SIG-M5 (cell line): Measurements from ENCODE around the gene SLC35F3.
"Not testable (repeated sequence)": the region's sequence is repeated elsewhere in the genome, so short reads cannot be mapped to it uniquely, and the experiment has no call there.

Source experiments
- DNase-seq: peaks from one replicate; lab custom pipeline; 2025; lab: John Stamatoyannopoulos, UW

SLC35F3 gene

DNA sequence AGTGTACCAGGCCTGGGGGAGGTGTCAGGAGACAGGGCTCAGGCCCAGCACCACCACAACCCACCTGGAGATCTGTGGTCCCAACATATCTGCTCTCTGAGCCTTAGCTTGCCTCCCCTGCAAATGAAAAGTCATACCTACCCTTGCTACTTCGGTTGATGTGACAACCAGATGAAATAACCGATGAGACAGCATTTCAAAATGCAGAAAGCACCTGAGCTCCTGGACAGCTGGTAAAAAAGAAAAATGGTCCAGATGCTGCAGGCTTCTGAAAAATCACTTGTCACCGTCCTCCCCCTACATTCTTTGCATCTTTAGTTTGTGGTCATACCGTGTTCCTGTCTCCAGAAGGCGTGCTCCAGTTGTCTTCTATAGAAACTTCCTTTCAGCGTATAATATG is 416.8 kb downstream of the SLC35F3 start:
- DNase-seq, result no peak

DNA sequence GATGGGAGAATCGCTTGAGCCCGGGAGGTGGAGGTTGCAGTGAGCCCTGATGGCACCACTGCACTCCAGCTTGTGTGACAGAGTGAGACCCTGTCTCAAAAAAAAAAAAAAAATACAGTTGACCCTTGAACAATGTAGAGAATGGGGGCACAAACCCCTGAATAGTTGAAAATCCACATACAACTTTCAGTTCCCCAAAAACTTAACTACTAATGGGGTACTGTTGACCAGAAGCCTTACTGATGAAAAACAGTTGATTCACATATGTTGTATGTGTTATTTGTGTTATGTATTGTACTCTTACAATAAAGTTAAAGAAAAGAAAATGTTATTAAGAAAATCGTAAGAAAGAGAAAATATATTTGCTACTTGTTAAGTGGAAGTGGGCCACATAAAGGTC is 417.6 kb downstream of the SLC35F3 start:
- no peak for DNase-seq

DNA sequence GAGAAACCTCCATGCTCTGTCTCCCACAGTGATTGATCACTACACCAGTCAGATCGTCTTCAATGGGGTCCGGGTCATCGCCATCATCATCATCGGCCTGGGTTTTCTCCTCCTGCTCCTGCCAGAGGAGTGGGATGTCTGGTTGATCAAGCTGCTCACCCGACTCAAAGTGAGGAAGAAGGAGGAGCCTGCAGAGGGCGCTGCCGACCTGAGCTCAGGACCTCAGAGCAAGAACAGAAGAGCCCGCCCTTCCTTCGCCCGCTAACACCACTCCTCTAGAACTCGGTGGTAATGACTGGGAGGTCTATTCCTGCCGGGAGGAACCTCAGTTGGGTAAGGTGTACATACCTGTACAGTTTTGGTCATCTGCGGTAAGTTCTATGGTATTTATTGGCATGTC is 418.5 kb downstream of the SLC35F3 start:
- DNase-seq, result no peak

DNA sequence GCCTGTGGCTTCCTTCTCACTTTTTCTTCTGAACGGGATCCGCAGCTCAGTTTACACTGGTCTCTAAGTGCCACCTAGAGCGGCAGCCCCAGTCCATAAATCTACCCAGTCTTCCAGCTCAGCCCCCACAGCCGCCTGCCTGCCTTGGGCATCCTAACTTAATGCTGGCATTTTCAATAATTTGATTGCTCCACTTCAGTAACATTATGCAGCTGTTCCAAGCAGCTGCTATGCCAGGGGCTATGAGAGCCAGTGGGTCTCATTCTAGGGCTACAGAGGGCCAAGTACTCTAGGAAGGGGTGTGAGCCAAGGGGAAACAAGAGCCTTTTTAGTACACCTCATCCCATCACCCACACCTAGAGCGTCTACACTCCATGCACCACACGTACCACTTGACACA is 420.3 kb downstream of the SLC35F3 start:
- DNase-seq, result no peak

DNA sequence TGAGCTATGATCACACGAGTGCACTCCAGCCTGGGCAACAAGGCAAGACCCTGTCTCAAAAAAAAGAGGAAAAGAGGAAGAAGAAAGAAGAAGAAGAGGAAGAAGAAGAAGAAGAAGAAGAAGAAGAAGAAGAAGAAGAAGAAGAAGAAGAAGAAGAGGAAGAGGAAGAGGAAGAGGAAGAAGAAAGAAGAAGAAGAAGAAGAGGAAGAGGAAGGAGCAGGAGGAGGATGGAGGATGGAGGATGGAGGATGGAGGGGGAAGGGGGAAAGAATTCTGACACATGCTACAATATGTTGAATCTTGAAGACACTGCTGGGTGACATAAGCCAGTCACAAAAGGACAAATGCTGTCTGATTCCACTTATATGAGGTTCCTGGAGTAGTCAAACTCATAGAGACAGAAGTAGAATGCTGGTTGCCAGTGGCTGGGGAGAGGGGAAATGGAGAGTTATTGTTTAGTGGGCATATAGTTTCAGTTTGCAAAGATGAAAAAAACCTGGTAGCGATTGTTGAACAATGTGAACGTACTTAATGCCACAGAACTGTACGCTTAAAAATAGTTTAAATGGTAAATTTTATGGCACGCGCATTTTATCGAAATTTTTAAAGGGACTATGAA is 421.5 kb downstream of the SLC35F3 start:
- DNase-seq, result no peak

DNA sequence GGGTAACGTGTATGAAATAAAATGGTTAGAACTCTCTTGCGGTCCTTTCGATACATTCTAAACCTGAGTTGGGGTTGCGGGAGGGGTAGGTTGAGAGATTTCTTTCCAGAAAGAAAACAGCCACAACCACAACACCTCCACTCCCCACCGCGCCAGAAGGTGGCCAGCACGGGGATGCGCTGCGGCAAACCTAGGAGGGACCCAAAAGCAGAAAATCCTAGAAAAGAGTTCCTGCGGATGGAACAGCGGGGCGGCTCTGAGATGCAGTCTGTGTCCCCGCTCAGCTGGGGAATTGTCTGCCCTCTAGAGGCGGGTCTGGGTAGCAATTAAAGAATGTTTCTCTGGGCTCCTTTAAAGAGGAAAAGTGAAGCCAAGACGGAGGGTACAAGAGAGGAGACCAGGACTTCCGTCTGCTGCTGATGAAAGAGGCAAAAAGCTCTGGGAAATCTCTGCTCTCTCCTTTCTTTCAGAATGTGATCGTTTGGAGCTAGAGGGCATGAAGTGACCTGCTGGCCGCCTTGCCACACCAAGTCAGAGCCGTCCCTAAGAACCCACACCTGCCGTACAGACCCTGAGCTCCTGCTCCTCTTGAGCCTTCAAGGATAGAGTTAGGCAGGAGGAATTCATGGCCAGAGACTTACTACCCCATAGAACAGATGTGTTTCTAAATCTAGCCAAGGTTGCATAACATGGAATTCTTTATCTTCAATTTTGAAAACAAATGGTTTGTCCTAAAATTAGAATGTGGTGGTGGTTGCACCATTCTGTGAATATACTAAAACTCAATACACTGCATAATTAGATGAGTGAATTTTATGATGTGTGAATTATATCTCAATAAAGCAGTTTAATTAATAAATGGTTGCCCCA is 422.3 kb downstream of the SLC35F3 start:
- no peak for DNase-seq

DNA sequence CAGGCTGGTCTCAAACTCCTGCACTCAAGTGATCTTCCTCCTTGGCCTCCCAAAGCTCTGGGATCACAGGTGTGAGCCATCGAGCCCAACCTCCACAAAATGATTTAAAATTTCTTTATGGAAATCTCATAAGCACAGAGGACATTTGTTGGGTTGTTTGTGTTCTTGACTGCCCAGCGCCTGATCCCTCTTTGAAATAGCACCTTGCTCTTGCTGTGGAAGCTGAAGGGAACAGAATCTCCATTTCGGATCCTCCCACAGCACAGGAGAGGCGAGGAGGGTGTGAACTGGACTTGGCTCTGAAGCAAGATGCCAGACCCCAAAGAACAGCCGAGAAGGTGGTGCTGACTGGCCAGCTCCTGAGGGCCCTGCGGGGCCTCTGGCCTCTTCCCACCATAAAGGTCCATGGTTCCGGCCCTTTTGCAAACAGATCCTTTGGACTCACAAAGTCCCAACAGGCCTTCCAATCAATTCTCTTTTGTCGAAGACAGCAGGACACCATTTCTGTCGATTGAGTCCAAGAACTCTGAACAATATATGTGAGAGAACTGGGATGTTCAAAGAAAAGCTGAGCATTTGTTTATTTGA is 423.2 kb downstream of the SLC35F3 start:
- DNase-seq, result no peak

DNA sequence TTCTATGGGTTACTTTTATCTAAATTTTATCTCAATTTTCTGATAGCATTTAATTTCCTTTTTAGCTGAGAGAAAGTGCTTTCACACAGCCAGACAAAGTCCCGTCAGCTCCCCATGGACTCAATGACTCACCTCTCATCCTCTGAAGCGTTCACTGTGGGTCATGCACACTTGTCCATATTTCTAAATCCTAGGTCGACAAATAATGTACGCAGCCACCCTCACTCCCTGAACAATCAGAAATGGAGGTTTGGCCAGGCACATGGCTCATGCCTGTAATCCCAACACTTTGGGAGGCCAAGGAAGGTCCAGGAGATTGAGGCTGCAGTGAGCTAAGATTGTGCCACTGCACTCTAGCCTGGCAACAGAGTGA is 426.4 kb downstream of the SLC35F3 start:
- no peak for DNase-seq

DNA sequence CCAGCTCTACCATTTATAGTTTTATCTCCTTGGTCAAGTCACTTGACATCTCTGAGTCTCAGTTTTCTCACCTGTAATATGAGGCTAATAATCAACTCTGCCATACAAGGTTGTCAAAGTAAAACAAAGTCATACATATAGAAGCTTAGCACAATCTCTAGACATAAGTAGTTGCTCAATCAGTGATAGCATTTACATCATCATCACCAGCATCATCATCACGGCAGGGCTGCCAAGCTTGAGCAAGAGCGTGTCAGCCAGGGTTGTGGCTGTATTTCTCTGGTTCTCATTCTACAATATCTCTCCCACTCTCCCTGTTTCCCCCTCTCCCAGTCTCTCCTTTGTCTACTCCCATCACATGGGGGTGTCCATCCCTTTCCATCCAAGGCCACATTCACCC is 427.0 kb downstream of the SLC35F3 start:
- DNase-seq, result peak; percentile 65

DNA sequence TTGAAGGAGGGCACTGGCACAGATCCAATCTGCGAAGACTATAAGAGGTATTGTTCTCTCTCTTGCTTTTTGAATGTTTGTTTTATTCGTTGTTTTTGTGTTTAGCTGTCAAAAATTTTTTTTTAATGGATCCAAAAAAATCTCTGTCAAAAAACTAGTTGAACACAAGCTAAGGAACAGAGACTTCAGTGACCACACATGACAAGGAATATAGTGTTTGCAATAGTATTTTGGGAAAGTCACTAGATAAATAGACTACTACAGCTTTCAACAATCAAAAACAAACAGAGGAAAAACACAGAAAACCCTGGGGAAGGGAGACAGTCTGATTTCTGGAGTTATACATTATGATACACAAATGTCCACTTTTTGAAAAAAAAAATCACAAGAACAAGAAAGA is 431.9 kb downstream of the SLC35F3 start:
- no peak for DNase-seq

DNA sequence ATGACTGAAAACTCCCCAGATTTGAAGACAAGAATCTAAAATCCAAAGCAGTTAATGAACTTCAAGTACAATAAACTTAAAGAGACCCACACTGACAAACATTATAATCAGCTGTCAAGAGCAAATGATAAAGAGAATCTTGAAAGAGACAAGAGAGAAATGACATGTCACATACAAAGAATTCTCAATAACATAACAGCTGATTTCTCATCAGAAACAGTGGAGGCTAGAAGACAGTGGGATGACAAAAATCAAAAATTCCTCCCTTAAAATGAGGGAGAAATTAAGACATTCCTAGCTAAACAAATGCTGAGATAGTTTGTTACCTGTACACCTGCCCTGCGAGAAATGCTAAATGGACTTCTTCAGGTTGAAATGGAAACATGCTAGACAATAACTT is 432.8 kb downstream of the SLC35F3 start:
- no peak for DNase-seq

DNA sequence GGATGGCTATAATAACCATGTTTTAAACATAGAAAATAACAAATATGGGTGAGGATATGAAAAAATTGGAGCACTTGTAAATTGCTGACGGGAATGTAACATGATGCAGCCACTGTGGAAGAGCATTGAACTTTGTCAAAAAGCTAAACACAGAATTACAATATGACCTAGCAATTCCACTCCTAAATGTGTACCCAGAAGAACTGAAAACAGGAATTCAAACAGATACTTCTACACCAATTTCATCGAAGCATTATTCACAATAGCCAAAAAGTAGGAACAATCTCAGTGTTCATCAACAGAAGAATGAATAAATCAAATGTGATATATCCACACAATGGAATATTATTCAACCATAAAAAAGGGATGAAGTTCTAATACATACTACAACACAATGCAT is 436.1 kb downstream of the SLC35F3 start:
- no peak for DNase-seq

DNA sequence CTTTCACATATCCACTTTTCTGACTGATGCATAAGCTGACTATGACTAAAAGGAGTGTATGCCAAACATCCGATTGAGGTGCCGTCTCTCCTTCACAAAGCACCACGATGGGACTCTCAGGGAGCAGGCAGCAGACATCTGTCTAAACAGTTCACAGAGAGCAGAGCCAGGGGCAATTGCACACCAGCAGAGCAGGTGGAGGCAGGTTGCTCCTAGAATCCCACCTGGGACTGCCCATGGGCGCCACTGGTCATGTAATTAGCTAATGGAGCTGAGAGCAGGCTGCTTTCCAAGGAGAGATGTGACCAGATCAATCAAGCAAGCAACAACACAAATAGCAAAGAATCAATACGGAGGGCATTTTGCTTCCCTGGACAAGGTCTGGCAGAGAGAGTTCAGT is 438.3 kb downstream of the SLC35F3 start:
- DNase-seq, result no peak

DNA sequence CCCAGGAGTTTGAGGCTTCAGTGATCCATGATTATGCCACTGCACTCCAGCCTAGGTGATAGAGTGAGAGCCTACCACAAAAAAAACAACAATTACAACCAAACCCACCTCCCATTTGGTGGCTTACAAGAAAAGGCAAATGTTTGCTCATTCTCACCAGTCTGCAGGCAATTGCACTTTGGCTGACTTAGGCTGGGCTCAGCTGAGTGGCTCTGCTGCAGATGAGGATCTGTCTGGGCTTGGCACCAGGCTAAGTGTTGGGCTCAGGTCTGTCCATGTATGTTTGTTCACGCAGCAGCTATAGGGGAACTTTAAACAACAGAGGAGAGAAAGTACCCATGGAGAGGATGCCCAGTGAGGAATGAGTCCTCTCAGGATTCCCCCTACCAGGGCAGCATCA is 440.8 kb downstream of the SLC35F3 start:
- no peak for DNase-seq

DNA sequence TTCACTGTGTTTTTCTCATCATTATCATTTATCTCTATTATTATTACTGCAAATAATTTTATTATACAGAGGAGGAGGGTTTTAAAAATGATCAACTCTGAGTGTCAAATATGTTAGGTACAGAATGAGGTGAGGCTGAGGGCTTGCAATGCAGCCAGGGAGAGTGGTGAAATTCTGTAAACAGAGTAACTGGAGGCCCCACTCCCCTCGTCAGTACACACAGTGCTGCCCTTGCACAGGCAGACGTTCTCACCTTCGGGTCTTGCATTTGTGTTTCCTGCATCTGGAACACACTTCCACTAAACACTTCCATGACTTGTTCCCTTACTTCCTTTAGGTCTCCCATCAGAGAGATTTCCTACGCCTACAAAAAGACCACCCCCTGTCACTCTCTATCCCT is 444.5 kb downstream of the SLC35F3 start:
- DNase-seq, result no peak

DNA sequence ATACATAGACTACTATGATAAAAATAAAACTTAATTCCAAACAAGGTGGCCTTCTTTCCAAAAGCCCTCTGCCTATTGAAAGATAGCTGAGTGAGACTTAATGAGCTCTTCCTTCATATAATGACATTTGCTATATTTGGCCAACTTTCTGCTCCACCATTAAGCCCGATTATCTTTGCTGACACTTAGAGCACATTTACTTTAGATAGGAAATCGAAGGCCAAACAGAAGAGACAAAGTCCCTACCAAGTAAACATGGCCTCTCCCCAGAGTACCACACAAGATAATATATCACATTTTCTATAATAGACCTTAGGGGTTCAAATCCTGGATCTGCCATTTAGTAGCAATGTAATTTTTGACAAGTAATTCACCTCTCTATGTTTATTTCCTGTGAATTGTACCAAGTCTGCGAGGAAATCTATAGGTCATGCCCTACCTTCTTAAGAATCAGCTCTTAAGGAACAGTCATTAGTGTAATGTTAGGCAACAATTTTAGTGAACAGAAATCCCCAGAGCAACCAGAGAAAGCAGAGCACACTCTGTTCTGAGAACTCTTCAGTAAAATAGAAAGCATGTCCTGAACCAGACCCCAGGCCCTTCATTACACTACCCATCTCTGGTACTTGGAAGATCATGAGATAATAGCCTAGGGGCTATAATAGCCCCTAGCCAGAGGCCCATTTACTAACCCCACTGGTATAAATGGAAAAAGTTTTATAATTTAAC is 451.5 kb downstream of the SLC35F3 start:
- no peak for DNase-seq

DNA sequence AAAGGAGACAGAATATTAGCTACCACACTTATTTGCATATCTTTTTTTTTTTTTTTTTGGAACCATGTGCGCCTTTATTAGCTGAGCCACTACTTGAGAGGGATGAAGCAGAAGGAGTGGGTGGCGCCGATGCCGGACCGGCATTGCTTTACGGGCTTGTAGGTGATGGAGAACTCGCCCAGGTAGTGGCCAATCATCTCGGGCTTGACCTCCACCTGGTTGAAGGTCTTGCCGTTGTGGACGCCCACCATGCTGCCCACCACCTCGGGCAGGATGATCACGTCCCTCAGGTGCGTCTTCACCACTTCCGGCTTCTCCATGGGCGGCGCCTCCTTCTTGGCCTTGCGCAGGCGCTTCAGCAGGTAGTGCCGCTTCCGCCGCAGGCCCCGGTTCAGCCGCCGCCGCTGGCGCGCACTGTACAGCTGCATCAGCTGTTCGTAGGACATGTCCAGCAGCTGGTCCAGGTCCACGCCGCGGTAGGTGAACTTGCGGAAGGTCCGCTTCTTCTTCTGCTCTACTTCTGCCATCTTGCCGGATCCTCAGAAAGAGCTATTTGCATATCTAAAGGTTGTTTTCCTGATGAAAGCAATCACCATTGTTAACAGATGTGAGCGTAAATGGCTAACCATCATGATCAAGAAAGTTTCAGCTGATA is 452.3 kb downstream of the SLC35F3 start:
- DNase-seq, result not testable (repeated sequence)

DNA sequence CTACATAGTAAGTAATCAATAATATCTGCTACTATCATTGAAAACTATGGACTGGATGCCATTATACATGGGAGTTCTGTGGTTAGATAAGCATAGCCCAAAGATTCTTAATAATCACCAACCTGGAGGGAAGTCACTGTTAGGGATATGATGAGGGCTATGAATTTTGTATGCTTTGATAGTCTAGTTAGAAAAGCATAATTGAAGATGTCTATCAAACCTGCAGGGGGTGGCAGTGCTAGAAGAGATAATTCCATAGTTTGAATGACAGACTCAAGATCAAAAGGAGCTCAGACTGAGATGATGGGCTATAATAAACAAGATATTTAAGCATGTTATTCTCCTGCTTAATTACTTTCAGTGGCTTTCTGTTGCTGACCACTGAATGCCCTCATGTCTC is 453.4 kb downstream of the SLC35F3 start:
- DNase-seq, result no peak

DNA sequence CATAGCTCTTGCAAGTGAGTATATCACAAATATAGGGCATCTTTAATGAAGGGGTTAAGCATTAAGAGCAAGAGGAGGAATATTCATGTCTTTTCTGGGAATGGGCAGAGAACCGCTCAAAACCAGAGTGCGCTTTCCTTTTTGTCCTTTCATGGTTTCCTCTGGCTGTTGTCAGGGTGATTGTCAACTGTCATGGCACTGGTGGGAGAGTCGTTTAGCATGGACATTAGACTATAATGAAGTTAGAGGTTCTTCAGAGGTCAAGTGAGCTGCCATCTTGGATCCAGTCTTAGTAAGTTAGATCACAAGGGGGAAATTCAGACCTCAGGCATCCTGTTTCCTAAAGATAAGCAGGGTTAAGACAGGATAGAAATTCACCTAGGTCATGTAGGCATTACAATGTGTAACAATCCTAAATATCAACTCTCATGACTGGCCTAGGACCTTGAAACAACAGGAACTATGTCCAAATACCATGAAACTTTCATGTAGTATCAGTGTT is 456.7 kb downstream of the SLC35F3 start:
- no peak for DNase-seq

DNA sequence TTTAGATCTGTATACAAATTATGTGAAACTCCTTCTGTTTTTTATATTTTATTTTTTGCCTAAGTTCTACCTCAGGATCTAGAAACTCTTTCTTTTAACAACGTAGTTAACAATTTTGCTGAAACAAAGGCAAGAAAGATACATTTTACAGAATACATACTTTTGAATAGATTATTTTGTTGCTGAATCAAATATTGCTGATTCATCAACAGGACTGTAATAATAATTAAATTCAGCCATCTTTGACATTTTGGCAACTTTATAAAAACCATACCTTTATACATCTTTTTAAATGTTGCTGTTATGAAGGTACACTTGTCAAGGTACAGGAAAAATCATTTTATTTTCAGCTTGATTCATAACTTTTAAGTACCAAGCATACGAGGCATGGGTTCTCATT is 458.1 kb downstream of the SLC35F3 start:
- DNase-seq, result no peak

DNA sequence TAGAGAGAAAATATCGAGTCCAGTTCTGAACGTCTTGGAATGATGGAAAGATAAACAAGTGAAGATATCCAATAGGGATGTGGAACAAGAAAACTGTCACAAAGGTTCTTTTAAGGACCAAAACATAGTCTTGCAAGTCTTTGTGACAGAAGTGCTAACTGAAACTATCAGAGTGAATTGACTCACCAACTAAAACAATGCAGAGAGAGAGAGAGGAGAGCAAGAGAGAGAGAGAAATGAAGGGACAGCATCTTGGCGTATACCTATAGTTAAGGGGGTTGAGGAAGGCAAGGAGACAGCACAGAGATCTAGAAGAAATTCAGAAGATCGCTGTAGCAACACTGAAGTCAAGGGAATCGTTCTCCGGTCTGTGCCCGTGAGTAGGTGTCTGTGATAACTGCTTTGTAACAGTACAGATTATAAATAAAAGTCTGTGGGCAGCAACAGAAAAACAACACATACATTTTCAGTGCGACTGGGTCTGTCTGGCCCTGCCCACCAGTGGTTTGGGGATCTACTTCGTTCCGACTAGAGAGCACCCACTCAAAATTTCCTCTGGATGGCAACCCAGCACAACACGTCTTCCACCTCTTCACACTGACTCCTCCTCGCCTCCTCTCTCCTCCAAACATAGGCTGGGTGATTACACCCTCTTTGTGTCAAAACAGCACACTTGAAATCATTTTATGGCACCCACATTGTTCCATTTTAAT is 464.0 kb downstream of the SLC35F3 start:
- no peak for DNase-seq
